Measurements from ENCODE around the gene OR52H1.

DNA sequence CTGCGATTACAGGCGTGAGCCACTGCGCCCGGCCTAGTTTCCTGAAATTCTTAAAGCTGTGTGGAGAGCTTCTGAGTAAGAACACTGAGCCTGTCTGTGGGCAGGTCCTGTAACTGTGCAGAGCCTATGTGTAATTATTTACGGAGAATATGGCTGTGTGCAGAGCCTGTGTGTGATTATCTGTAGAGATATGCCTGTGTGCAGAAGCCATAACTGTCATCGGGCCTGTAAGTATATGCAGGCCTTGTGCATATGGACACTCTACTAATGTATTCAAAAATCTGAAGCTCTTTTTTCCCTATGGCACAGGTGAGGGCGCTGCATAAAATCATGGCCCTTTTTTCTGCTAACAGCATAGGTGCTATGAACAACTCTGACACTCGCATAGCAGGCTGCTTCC is 32.2 kb upstream of the OR52H1 start, which contains the start of gene OR52B6:
- TF ChIP-seq, protein P1, sequence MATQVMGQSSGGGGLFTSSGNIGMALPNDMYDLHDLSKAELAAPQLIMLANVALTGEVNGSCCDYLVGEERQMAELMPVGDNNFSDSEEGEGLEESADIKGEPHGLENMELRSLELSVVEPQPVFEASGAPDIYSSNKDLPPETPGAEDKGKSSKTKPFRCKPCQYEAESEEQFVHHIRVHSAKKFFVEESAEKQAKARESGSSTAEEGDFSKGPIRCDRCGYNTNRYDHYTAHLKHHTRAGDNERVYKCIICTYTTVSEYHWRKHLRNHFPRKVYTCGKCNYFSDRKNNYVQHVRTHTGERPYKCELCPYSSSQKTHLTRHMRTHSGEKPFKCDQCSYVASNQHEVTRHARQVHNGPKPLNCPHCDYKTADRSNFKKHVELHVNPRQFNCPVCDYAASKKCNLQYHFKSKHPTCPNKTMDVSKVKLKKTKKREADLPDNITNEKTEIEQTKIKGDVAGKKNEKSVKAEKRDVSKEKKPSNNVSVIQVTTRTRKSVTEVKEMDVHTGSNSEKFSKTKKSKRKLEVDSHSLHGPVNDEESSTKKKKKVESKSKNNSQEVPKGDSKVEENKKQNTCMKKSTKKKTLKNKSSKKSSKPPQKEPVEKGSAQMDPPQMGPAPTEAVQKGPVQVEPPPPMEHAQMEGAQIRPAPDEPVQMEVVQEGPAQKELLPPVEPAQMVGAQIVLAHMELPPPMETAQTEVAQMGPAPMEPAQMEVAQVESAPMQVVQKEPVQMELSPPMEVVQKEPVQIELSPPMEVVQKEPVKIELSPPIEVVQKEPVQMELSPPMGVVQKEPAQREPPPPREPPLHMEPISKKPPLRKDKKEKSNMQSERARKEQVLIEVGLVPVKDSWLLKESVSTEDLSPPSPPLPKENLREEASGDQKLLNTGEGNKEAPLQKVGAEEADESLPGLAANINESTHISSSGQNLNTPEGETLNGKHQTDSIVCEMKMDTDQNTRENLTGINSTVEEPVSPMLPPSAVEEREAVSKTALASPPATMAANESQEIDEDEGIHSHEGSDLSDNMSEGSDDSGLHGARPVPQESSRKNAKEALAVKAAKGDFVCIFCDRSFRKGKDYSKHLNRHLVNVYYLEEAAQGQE (IDR thresholded peaks at IDR 0.05; ENCODE audit: insufficient read depth in 1 of 2, low read depth in 2 of 2, low read length in 2 of 2): no peak
- TF ChIP-seq TAF1 (IDR thresholded peaks at IDR 0.05; ENCODE audit: borderline replicate concordance, insufficient read depth, low read length): no peak
- no peak for TF ChIP-seq POLR2AphosphoS5 (IDR thresholded peaks at IDR 0.05; ENCODE audit: low read depth, low read length)
- no peak for TF ChIP-seq SIN3A (IDR thresholded peaks at IDR 0.05; ENCODE audit: borderline replicate concordance, insufficient read depth, low read length)
- TF ChIP-seq FOXP2 (optimal IDR thresholded peaks at IDR 0.05; ENCODE audit: borderline replicate concordance, extremely low read depth, extremely low read length, insufficient read depth): no peak
